Hindlimb muscle (tissue), 1 donor: ENCODE measurements around the gene MRPL2. TPM values are rescaled to one million over a fixed set of nuclear protein-coding genes. Genes with fewer than 3 reads are reported as not detected.
"Not testable (repeated sequence)": the region's sequence is repeated elsewhere in the genome, so short reads cannot be mapped to it uniquely, and the experiment has no call there.

Experiments
- DNase-seq: peaks from one replicate; pipeline ENCODE4 v3.0.0-alpha.2; 2013
- polyA plus RNA-seq: library from polyadenylated mRNA; unstranded; fragments of 120-200 nt; gene quantifications from one replicate; pipeline ENCODE4 v1.2.1, GENCODE V29; 2013; ENCODE audit not compliant: insufficient read length

MRPL2 gene
- polyA plus RNA-seq, 1 donor: 45.6 TPM

- DNase-seq: not testable (repeated sequence)
Observed at GRCh38 chr6:43081922-43082321, 22.7 kb upstream of the MRPL2 start.

GRCh38 chr6:43081043-43081442 lies 21.8 kb upstream of the MRPL2 start:
- no peak for DNase-seq

GRCh38 chr6:43078691-43079090 lies 19.5 kb upstream of the MRPL2 start:
- DNase-seq: no peak

GRCh38 chr6:43077981-43078511 lies 18.8 kb upstream of the MRPL2 start:
- DNase-seq: no peak

GRCh38 chr6:43077333-43077809 lies 18.1 kb upstream of the MRPL2 start:
- DNase-seq: no peak

GRCh38 chr6:43076464-43077332 lies 17.5 kb upstream of the MRPL2 start:
- DNase-seq: peak; percentile 28

- peak; percentile 83 for DNase-seq
Observed at GRCh38 chr6:43075670-43076463, 16.6 kb upstream of the MRPL2 start, which contains the start of gene PTK7. Gene PTK7 (plus strand): TSS chr6:43076314. CDS start chr6:43076489, 175 bp downstream.

GRCh38 chr6:43074847-43075669 lies 15.8 kb upstream of the MRPL2 start:
- no peak for DNase-seq

GRCh38 chr6:43070028-43070632 lies 10.9 kb upstream of the MRPL2 start:
- no peak for DNase-seq

- no peak for DNase-seq
Observed at GRCh38 chr6:43062818-43063217, 3.6 kb upstream of the MRPL2 start.

GRCh38 chr6:43061861-43062260 lies 2.6 kb upstream of the MRPL2 start:
- no peak for DNase-seq

- DNase-seq: no peak
Observed at GRCh38 chr6:43060755-43061633, 1.8 kb upstream of the MRPL2 start.

- no peak for DNase-seq
Observed at GRCh38 chr6:43060034-43060754, 960 bp upstream of the MRPL2 start.

- DNase-seq: no peak
Observed at GRCh38 chr6:43058531-43058930, 703 bp downstream of the MRPL2 start.

- no peak for DNase-seq
Observed at GRCh38 chr6:43055966-43056365, 3.3 kb downstream of the MRPL2 start.

GRCh38 chr6:43054206-43054943 lies 4.9 kb downstream of the MRPL2 start:
- no peak for DNase-seq

GRCh38 chr6:43053545-43054205 lies 5.6 kb downstream of the MRPL2 start, which contains the start of gene CUL7:
Gene CUL7 (minus strand): TSS chr6:43053851. CDS start chr6:43052788, 1,063 bp downstream.
- DNase-seq: peak; percentile 96

GRCh38 chr6:43052842-43053544 lies 6.2 kb downstream of the MRPL2 start:
- peak; percentile 54 for DNase-seq
